ENCODE measurements around the gene CLEC2D. TPM values are rescaled to one million over a fixed set of nuclear protein-coding genes. Genes with fewer than 3 reads are reported as not detected.
"Not testable (repeated sequence)": the region's sequence is repeated elsewhere in the genome, so short reads cannot be mapped to it uniquely, and the experiment has no call there.

Gene CLEC2D
- total RNA-seq, 4 donors from 2014 or later = 1.6 to 11.8 (median 4.3) TPM

DNA sequence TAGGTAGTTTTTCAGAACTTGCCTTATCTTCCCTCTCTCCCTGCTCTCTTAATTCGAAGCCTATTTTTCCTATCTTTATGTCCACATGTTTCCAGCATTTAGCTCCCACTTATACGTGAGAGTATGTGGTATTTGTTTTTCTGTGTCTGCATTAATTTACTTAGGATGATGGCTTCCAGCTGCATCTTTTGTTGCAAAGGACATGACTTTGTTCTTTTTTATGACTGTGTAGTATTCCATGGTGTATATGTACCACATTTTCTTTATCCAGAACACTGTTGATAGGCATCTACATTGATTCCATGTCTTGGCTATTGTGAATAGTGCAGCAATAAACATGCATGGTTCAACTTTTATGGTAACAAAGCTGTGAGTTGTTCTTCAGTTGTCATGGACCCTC is 7.8 kb upstream of the CLEC2D start:
- TF ChIP-seq POLR2A (IDR thresholded peaks at IDR 0.05) = no peak
- TF ChIP-seq, protein P1, sequence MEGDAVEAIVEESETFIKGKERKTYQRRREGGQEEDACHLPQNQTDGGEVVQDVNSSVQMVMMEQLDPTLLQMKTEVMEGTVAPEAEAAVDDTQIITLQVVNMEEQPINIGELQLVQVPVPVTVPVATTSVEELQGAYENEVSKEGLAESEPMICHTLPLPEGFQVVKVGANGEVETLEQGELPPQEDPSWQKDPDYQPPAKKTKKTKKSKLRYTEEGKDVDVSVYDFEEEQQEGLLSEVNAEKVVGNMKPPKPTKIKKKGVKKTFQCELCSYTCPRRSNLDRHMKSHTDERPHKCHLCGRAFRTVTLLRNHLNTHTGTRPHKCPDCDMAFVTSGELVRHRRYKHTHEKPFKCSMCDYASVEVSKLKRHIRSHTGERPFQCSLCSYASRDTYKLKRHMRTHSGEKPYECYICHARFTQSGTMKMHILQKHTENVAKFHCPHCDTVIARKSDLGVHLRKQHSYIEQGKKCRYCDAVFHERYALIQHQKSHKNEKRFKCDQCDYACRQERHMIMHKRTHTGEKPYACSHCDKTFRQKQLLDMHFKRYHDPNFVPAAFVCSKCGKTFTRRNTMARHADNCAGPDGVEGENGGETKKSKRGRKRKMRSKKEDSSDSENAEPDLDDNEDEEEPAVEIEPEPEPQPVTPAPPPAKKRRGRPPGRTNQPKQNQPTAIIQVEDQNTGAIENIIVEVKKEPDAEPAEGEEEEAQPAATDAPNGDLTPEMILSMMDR (IDR thresholded peaks at IDR 0.05) = no peak
- Histone ChIP-seq H3K9me3 (no peaks in the 10 kb centered on the region), H3K27me3 (no peaks in the 10 kb centered on the region), H3K4me1 (no peaks in the 10 kb centered on the region), H3K4me3 (no peak overlapping the region), H3K36me3 (peaks cover 0 to 91% (median 0%) of the 10 kb centered on the region in 3 donors), H3K27ac (no peak overlapping the region)
- WGBS, 2 donors = 75 to 100% methylated on average over 2 of the region's 2 CpGs
- DNase-seq = no peak
- intact Hi-C loops (cut with DNase I) = no loop called here

DNA sequence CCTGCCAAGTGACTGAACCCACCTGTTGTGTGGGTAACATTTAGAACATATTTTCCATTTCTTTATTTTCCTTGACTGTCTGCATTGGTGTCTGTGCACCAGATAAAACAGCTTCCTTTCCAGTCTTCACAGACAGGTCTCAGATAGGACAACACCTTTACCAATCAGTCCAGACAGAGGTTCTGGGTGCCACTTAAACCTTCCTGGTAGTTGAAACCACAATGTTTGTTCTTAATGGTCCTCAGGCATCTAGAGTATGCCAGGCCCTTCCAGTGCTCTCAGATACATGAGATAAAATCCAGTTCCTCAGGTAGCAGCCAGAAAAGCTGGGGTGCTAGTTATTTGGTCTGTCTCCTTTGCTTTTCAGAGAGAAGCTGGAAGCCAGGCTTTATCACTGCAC is 7.0 kb upstream of the CLEC2D start:
- H3K27ac ChIP-seq = no peak overlapping the region
- no peak for DNase-seq
- H3K27me3 ChIP-seq = no peaks in the 10 kb centered on the region
- peaks cover 0 to 83% (median 0%) of the 10 kb centered on the region in 3 donors for H3K36me3 ChIP-seq
- H3K4me3 ChIP-seq = no peak overlapping the region
- no peak for TF ChIP-seq POLR2A (IDR thresholded peaks at IDR 0.05)
- TF ChIP-seq, protein P1 (IDR thresholded peaks at IDR 0.05) = no peak
- no peaks in the 10 kb centered on the region for H3K9me3 ChIP-seq
- no peaks in the 10 kb centered on the region for H3K4me1 ChIP-seq
- intact Hi-C loops (cut with DNase I) = no loop called here

DNA sequence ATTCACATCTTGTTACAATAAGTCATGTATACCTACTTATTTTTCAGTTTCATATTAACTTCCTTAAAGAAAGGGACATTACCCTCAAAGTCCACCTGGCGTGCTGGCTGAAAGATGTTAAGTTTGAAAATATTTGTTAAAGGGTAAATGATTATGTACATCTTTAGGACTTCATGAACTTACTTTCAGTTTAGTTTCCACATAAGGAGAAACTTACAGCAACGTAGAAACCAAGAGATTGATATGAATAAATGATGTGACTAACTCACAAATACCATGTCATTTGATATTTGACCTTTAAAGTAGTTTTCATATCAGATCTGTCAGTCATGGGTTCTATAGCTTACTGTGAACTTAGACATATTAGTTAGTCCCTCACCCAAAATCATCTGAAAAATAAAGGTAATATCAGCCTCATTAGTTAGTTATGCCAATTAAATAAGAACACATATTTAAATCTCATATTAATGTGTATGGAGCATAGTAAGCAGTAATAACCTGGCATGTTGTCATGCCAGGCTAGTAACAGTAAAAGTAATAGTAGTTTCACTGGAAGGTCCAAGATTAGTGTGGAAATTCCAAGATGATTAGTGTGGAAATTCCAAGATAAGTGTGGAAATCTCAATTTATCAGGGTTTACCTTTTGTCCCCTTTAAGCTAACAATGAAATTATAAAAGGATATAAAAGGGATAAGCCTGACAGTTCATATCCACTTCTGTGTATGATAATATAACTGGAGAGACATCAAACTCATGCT is 1.9 kb upstream of the CLEC2D start:
- peaks cover 0 to 32% (median 0%) of the 10 kb centered on the region in 3 donors for H3K36me3 ChIP-seq
- no peaks in the 10 kb centered on the region for H3K27me3 ChIP-seq
- peaks cover 0 to 8% (median 0%) of the 10 kb centered on the region in 3 donors for H3K4me1 ChIP-seq
- TF ChIP-seq, protein P1 (IDR thresholded peaks at IDR 0.05) = no peak
- TF ChIP-seq POLR2A (IDR thresholded peaks at IDR 0.05) = no peak
- no peak for DNase-seq
- whole genome bisulfite sequencing, 2 donors = 69 to 84% methylated on average over 2 of the region's 2 CpGs
- H3K27ac ChIP-seq = no peak overlapping the region
- H3K4me3 ChIP-seq = no peak overlapping the region
- intact Hi-C loops (cut with DNase I) = no loop called here
- no peaks in the 10 kb centered on the region for H3K9me3 ChIP-seq

- no peak for DNase-seq
- TF ChIP-seq, protein P1 (IDR thresholded peaks at IDR 0.05) = no peak
- TF ChIP-seq POLR2A (IDR thresholded peaks at IDR 0.05) = no peak
- Histone ChIP-seq H3K4me1 (peaks cover 0 to 16% (median 2%) of the 10 kb centered on the region in 3 donors), H3K36me3 (peaks cover 0 to 24% (median 0%) of the 10 kb centered on the region in 3 donors), H3K27ac (no peak overlapping the region), H3K4me3 (no peak overlapping the region), H3K9me3 (no peaks in the 10 kb centered on the region), H3K27me3 (no peaks in the 10 kb centered on the region)
- 69 to 72% methylated on average over 4 of the region's 4 CpGs for WGBS, 2 donors
- intact Hi-C loops (cut with DNase I) = no loop called here
Observed at GRCh38 chr12:9668161-9669018, 1.1 kb upstream of the CLEC2D start.

GRCh38 chr12:9669019-9669326 is 540 bp upstream of the CLEC2D start:
- no peak for TF ChIP-seq POLR2A (IDR thresholded peaks at IDR 0.05)
- TF ChIP-seq, protein P1 (IDR thresholded peaks at IDR 0.05) = no peak
- Histone ChIP-seq H3K4me1 (peaks cover 0 to 22% (median 8%) of the 10 kb centered on the region in 3 donors), H3K36me3 (peaks cover 0 to 18% (median 0%) of the 10 kb centered on the region in 3 donors), H3K27me3 (no peaks in the 10 kb centered on the region), H3K4me3 (no peak overlapping the region), H3K9me3 (no peaks in the 10 kb centered on the region), H3K27ac (no peak overlapping the region)
- no peak for DNase-seq
- intact Hi-C loops (cut with DNase I) = no loop called here
- 82 to 86% methylated on average over 2 of the region's 2 CpGs for WGBS, 2 donors

DNA sequence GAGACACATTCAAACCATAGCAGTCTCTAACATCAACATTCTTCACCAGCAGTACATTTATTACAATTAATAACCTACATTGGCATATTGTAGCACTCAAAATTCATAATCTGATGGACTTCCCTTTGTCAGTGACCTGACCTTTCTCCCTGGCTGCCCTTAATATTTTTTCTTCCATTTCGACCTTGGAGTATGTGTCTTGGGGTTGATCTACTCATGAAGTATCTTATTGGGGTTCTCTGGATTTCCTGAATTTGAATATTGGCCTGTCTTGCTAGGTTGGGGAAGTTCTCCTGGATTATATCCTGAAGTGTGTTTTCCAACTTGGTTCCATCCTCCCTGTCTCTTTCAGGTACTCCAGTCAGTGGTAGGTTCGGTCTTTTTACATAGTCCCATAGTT is 2.8 kb downstream of the CLEC2D start:
- Histone ChIP-seq H3K27ac (peak overlapping the region in 1 of 4 donors; percentile 50), H3K4me1 (peaks cover 0 to 26% (median 8%) of the 10 kb centered on the region in 3 donors)
- H3K9me3 ChIP-seq; intact Hi-C loops (cut with DNase I); H3K4me3 ChIP-seq; DNase-seq; H3K36me3 ChIP-seq; H3K27me3 ChIP-seq: not testable (repeated sequence)
- 84 to 91% methylated on average over 2 of the region's 2 CpGs for WGBS, 2 donors
